ENCODE measurements around the gene IFNG. TPM values are rescaled to one million over a fixed set of nuclear protein-coding genes. Genes with fewer than 3 reads are reported as not detected.

Gene IFNG
- total RNA-seq, 1 donor from 2014 or later = not detected

GRCh38 chr12:68140556-68140955 is 19.0 kb downstream of the IFNG start:
- peaks cover 14% of the 10 kb centered on the region for H3K4me1 Mint-ChIP-seq (ENCODE audit: unreplicated experiment)
- no peak overlapping the region for H3K4me3 Mint-ChIP-seq (ENCODE audit: unreplicated experiment)
- H3K27ac Mint-ChIP-seq (ENCODE audit: unreplicated experiment) = no peak overlapping the region
- no peaks in the 10 kb centered on the region for H3K9me3 Mint-ChIP-seq (ENCODE audit: unreplicated experiment)
- H3K36me3 Mint-ChIP-seq (ENCODE audit: low read depth, unreplicated experiment) = no peaks in the 10 kb centered on the region
- peaks cover 2% of the 10 kb centered on the region for H3K27me3 Mint-ChIP-seq (ENCODE audit: unreplicated experiment)
- no peak for TF ChIP-seq CTCF (IDR thresholded peaks at IDR 0.05; ENCODE audit: unreplicated experiment)
- DNase-seq (ENCODE audit: low spot score) = no peak

- H3K27ac Mint-ChIP-seq (ENCODE audit: unreplicated experiment) = no peak overlapping the region
- no peak for TF ChIP-seq CTCF (IDR thresholded peaks at IDR 0.05; ENCODE audit: unreplicated experiment)
- DNase-seq (ENCODE audit: low spot score) = no peak
- peaks cover 14% of the 10 kb centered on the region for H3K4me1 Mint-ChIP-seq (ENCODE audit: unreplicated experiment)
- no peaks in the 10 kb centered on the region for H3K36me3 Mint-ChIP-seq (ENCODE audit: low read depth, unreplicated experiment)
- H3K9me3 Mint-ChIP-seq (ENCODE audit: unreplicated experiment) = no peaks in the 10 kb centered on the region
- peaks cover 2% of the 10 kb centered on the region for H3K27me3 Mint-ChIP-seq (ENCODE audit: unreplicated experiment)
- H3K4me3 Mint-ChIP-seq (ENCODE audit: unreplicated experiment) = no peak overlapping the region
Measured at GRCh38 chr12:68139941-68140340, 19.6 kb downstream of the IFNG start.

- no peak for TF ChIP-seq CTCF (IDR thresholded peaks at IDR 0.05; ENCODE audit: unreplicated experiment)
- no peak for DNase-seq (ENCODE audit: low spot score)
- H3K4me1 Mint-ChIP-seq (ENCODE audit: unreplicated experiment) = peaks cover 5% of the 10 kb centered on the region
- peaks cover 2% of the 10 kb centered on the region for H3K27me3 Mint-ChIP-seq (ENCODE audit: unreplicated experiment)
- no peaks in the 10 kb centered on the region for H3K9me3 Mint-ChIP-seq (ENCODE audit: unreplicated experiment)
- H3K27ac Mint-ChIP-seq (ENCODE audit: unreplicated experiment) = no peak overlapping the region
- no peaks in the 10 kb centered on the region for H3K36me3 Mint-ChIP-seq (ENCODE audit: low read depth, unreplicated experiment)
- no peak overlapping the region for H3K4me3 Mint-ChIP-seq (ENCODE audit: unreplicated experiment)
Measured at GRCh38 chr12:68139001-68139400, 20.5 kb downstream of the IFNG start.

- Mint-ChIP-seq H3K9me3 (ENCODE audit: unreplicated experiment) (no peaks in the 10 kb centered on the region), H3K4me1 (ENCODE audit: unreplicated experiment) (peaks cover 4% of the 10 kb centered on the region), H3K27ac (ENCODE audit: unreplicated experiment) (no peak overlapping the region), H3K4me3 (ENCODE audit: unreplicated experiment) (no peak overlapping the region), H3K27me3 (ENCODE audit: unreplicated experiment) (peaks cover 2% of the 10 kb centered on the region), H3K36me3 (ENCODE audit: low read depth, unreplicated experiment) (peaks cover 4% of the 10 kb centered on the region)
- DNase-seq (ENCODE audit: low spot score) = no peak
- TF ChIP-seq CTCF (IDR thresholded peaks at IDR 0.05; ENCODE audit: unreplicated experiment) = no peak
Measured at GRCh38 chr12:68138480-68138879, 21.1 kb downstream of the IFNG start.

DNA sequence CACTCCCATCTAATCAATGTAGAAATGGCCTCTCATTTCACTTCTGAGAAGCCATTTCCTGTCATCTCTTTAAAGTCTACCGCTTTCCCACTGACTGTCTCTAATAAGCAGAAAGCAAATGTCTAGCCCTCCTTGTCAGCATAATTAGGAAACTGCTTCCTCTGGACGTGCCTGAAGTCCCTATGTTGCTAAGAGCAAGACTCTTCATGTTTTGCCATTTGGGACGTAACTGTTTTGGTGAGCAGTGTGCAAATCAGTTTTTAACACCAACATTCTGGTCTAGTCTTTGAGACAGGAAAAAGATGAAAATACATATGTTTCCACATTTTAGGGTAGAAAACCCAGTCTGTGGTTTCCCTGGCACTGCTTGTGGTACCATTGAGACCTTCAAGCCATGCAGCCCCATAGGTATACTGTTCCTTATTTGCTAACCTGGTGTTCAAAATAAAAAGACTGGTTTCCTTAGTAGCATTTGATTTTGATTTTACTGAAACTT is 22.2 kb downstream of the IFNG start:
- DNase-seq (ENCODE audit: low spot score) = no peak
- no peaks in the 10 kb centered on the region for H3K9me3 Mint-ChIP-seq (ENCODE audit: unreplicated experiment)
- H3K4me3 Mint-ChIP-seq (ENCODE audit: unreplicated experiment) = no peak overlapping the region
- H3K27ac Mint-ChIP-seq (ENCODE audit: unreplicated experiment) = no peak overlapping the region
- H3K4me1 Mint-ChIP-seq (ENCODE audit: unreplicated experiment) = peaks cover 4% of the 10 kb centered on the region
- H3K27me3 Mint-ChIP-seq (ENCODE audit: unreplicated experiment) = peaks cover 2% of the 10 kb centered on the region
- TF ChIP-seq CTCF (IDR thresholded peaks at IDR 0.05; ENCODE audit: unreplicated experiment) = no peak
- H3K36me3 Mint-ChIP-seq (ENCODE audit: low read depth, unreplicated experiment) = peaks cover 5% of the 10 kb centered on the region
